Measurements from ENCODE around the gene ADGRF1.

The ADGRF1 gene

DNA sequence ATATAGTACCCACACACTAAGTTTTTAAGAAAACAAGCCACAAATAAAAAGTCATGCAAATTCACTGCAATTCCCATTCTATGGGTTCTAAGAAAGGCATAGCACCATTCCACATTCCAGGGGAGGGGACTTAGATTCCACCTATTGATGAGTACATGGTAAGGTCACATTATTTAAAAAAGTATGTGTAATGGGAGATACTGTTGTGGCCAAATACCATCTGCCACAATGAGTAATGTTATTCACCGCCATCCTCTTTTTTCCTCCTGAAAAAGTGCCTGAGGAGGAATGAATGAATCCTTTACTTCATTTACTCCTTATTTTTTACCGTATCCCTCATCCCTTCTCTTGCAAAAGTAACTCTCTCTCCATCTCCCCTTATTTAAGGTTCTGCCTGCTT, 27.0 kb upstream of the ADGRF1 start:
- Histone ChIP-seq H3K4me3 (replicated peaks; ENCODE audit: insufficient read depth, low read length) (no peak overlapping the region), H3K27me3 (ENCODE audit: insufficient read depth, poor library complexity, severe bottlenecking) (no peaks in the 10 kb centered on the region), H3K27ac (replicated peaks) (no peak overlapping the region)
- DNase-seq (ENCODE audit: low read depth in 1 of 2, low spot score in 1 of 2) = no peak
- TF ChIP-seq GABPA (IDR thresholded peaks at IDR 0.05; ENCODE audit: low read depth) = no peak
- TF ChIP-seq POLR2AphosphoS5 (IDR thresholded peaks at IDR 0.05; ENCODE audit: low read depth) = no peak
- TF ChIP-seq, protein P1, sequence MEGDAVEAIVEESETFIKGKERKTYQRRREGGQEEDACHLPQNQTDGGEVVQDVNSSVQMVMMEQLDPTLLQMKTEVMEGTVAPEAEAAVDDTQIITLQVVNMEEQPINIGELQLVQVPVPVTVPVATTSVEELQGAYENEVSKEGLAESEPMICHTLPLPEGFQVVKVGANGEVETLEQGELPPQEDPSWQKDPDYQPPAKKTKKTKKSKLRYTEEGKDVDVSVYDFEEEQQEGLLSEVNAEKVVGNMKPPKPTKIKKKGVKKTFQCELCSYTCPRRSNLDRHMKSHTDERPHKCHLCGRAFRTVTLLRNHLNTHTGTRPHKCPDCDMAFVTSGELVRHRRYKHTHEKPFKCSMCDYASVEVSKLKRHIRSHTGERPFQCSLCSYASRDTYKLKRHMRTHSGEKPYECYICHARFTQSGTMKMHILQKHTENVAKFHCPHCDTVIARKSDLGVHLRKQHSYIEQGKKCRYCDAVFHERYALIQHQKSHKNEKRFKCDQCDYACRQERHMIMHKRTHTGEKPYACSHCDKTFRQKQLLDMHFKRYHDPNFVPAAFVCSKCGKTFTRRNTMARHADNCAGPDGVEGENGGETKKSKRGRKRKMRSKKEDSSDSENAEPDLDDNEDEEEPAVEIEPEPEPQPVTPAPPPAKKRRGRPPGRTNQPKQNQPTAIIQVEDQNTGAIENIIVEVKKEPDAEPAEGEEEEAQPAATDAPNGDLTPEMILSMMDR (IDR thresholded peaks at IDR 0.05; ENCODE audit: insufficient read depth, low read length) = no peak
- TF ChIP-seq SPI1 (IDR thresholded peaks at IDR 0.05; ENCODE audit: borderline replicate concordance, low read depth) = no peak
- TF ChIP-seq, protein P2, sequence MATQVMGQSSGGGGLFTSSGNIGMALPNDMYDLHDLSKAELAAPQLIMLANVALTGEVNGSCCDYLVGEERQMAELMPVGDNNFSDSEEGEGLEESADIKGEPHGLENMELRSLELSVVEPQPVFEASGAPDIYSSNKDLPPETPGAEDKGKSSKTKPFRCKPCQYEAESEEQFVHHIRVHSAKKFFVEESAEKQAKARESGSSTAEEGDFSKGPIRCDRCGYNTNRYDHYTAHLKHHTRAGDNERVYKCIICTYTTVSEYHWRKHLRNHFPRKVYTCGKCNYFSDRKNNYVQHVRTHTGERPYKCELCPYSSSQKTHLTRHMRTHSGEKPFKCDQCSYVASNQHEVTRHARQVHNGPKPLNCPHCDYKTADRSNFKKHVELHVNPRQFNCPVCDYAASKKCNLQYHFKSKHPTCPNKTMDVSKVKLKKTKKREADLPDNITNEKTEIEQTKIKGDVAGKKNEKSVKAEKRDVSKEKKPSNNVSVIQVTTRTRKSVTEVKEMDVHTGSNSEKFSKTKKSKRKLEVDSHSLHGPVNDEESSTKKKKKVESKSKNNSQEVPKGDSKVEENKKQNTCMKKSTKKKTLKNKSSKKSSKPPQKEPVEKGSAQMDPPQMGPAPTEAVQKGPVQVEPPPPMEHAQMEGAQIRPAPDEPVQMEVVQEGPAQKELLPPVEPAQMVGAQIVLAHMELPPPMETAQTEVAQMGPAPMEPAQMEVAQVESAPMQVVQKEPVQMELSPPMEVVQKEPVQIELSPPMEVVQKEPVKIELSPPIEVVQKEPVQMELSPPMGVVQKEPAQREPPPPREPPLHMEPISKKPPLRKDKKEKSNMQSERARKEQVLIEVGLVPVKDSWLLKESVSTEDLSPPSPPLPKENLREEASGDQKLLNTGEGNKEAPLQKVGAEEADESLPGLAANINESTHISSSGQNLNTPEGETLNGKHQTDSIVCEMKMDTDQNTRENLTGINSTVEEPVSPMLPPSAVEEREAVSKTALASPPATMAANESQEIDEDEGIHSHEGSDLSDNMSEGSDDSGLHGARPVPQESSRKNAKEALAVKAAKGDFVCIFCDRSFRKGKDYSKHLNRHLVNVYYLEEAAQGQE (IDR thresholded peaks at IDR 0.05; ENCODE audit: insufficient replicate concordance, low read depth) = no peak

DNA sequence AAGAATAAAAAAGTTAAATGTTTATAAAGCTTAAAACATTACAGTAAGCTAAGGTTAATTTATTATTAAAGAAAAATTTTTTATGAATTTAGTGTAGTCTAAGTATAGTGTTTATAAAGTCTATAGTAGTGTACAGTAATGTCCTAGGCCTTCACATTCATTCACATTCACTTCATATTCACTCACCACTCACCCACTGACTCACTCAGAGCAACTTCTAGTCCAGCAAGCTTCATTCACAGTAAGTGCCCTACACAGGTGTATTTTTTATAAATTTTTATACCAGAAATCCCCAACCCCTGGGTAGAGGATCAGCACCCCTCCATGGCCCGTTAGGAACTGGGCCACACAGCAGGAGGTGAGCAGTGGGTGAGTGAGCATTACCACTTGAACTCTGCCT, 24.3 kb upstream of the ADGRF1 start:
- Histone ChIP-seq H3K4me3 (replicated peaks; ENCODE audit: insufficient read depth, low read length) (no peak overlapping the region), H3K27me3 (ENCODE audit: insufficient read depth, poor library complexity, severe bottlenecking) (no peaks in the 10 kb centered on the region), H3K27ac (replicated peaks) (no peak overlapping the region)
- no peak for DNase-seq (ENCODE audit: low read depth in 1 of 2, low spot score in 1 of 2)
- no peak for TF ChIP-seq POLR2AphosphoS5 (IDR thresholded peaks at IDR 0.05; ENCODE audit: low read depth)
- TF ChIP-seq GABPA (IDR thresholded peaks at IDR 0.05; ENCODE audit: low read depth) = no peak

DNA sequence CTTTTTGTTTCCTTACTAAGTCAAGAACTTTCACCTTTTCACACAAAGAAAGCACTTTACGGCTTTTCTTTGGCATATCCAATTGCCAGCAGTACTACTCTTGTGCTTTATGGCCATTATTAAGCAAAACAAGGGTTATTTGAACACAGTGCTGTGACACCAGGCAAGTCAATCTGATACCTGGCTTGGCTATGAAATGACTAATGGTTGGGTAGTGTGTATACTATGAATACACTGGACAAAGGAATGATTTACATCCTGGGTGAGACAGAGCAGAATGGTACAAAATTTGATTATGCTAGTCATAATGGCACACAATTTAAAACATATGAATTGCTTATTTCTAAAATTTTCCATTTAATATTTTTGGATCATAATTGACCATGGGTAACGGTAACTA, 22.1 kb upstream of the ADGRF1 start:
- DNase-seq (ENCODE audit: low read depth in 1 of 2, low spot score in 1 of 2) = no peak
- TF ChIP-seq POLR2AphosphoS5 (IDR thresholded peaks at IDR 0.05; ENCODE audit: low read depth) (no peak), GABPA (IDR thresholded peaks at IDR 0.05; ENCODE audit: low read depth) (no peak)
- TF ChIP-seq, protein P1 (IDR thresholded peaks at IDR 0.05; ENCODE audit: insufficient read depth, low read length) = no peak
- Histone ChIP-seq H3K27ac (replicated peaks) (no peak overlapping the region), H3K4me3 (replicated peaks; ENCODE audit: insufficient read depth, low read length) (no peak overlapping the region), H3K27me3 (ENCODE audit: insufficient read depth, poor library complexity, severe bottlenecking) (no peaks in the 10 kb centered on the region)

DNA sequence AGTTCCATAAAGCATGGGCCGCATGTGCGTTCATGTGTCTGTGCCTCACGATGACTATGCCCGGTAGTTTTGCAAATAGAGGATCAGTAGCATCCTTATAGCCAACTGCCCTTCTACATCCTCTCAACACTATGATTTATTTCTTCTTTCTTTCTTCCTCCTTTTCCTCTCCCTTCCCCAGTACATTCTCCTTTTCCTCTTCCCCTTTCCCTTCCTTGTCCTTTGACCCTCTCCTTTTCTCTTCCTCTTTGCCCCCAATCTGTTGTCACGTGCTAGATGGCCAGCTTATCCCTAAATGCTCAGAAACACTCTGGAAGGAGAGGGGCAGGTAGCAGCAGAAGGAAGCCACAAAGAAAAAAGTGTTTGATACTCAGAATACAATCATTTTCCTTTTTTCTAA, 20.2 kb upstream of the ADGRF1 start:
- TF ChIP-seq POLR2AphosphoS5 (IDR thresholded peaks at IDR 0.05; ENCODE audit: low read depth) (no peak), SPI1 (IDR thresholded peaks at IDR 0.05; ENCODE audit: borderline replicate concordance, low read depth) (no peak)
- TF ChIP-seq, protein P2 (IDR thresholded peaks at IDR 0.05; ENCODE audit: insufficient replicate concordance, low read depth) = no peak
- TF ChIP-seq, protein P1 (IDR thresholded peaks at IDR 0.05; ENCODE audit: insufficient read depth, low read length) = no peak
- no peak overlapping the region for H3K27ac ChIP-seq (replicated peaks)
- DNase-seq (ENCODE audit: low read depth in 1 of 2, low spot score in 1 of 2) = no peak

More for the DNA sequence above, 20.2 kb upstream of the ADGRF1 start:
- no peak overlapping the region for H3K4me3 ChIP-seq (replicated peaks; ENCODE audit: insufficient read depth, low read length)
- H3K27me3 ChIP-seq (ENCODE audit: insufficient read depth, poor library complexity, severe bottlenecking) = no peaks in the 10 kb centered on the region

Measured in HL-60 (cell line).